A549 (cell line): Measurements from ENCODE around the gene APOBEC3B. TPM values are rescaled to one million over a fixed set of nuclear protein-coding genes. Genes with fewer than 3 reads are reported as not detected.
"Not testable (repeated sequence)": the region's sequence is repeated elsewhere in the genome, so short reads cannot be mapped to it uniquely, and the experiment has no call there.

Source experiments
- ATAC-seq, 2 experiments: fragments of 200-7000 bp in 1 of 2; fragments of >200 bp in 1 of 2; cut with Nextera tagmentation in 1 of 2; cut with Tn5 transposase in 1 of 2; 3 replicates each; pipeline versions ENCODE4 v1.8.0 to v1.9.1; 2018 to 2020; ENCODE audit warnings: mild to moderate bottlenecking in 1 of 2, moderate library complexity in 1 of 2
- CTCF ChIA-PET: fragments of 300-600 bp; sonication (Branson Sonifier 250); formaldehyde crosslinking; extraction: SDS; loops from one replicate; lab custom pipeline; 2021; ENCODE audit warnings: antibody characterized with exemption, inconsistent platforms; lab: Yijun Ruan, JAX
- POLR2A ChIA-PET: fragments of 350-600 bp; formaldehyde crosslinking; extraction: SDS; loops from one replicate; lab custom pipeline; 2021; ENCODE audit warnings: antibody characterized with exemption, inconsistent platforms; lab: Yijun Ruan, JAX
- DNase-seq, 2 experiments: peaks; one replicate each; pipeline versions ENCODE4 v3.0.0 to v3.0.0-alpha.2; 2011 to 2016; ENCODE audit warnings: low read depth in 1 of 2, low spot score in 1 of 2
- FAIRE-seq: peaks from 2 replicates; lab custom pipeline; 2011; peaks lifted over from hg19 to GRCh38; lab: Jason Lieb, UNC
- H3K27ac ChIP-seq, 2 experiments: fragments of >200 bp; sonication (Bioruptor Twin); formaldehyde crosslinking; 3 replicates each; pipeline ENCODE4 v1.5.1; 2016 to 2017
- H3K4me1 ChIP-seq: fragments of >200 bp; sonication (Bioruptor Twin); formaldehyde crosslinking; 3 replicates; pipeline ENCODE4 v1.6.1; 2016
- H3K4me2 ChIP-seq: fragments of >200 bp; sonication (Bioruptor Twin); formaldehyde crosslinking; 3 replicates; pipeline ENCODE4 v1.6.1; 2016
- H3K4me3 ChIP-seq: fragments of >200 bp; sonication (Bioruptor Twin); formaldehyde crosslinking; 3 replicates; pipeline ENCODE4 v1.5.1; 2016
- H3K9me3 ChIP-seq: fragments of >200 bp; sonication (Bioruptor Twin); formaldehyde crosslinking; 3 replicates; pipeline ENCODE4 v1.6.1; 2016
- CHD2 ChIP-seq: fragments of 150-350 bp; IDR thresholded peaks from 2 replicates; pipeline ENCODE4 v1.6.1; 2014; ENCODE audit warnings: low read length; ENCODE audit not compliant: partially characterized antibody
- FOSB ChIP-seq: fragments of 250-450 bp; sonication (Bioruptor Pico); IDR thresholded peaks from 2 replicates; pipeline ENCODE4 v1.5.0; 2020; ENCODE audit warnings: mild to moderate bottlenecking, moderate library complexity
- FOSL2 ChIP-seq, 2 experiments: fragments of 450-650 bp in 1 of 2; fragments of >200 bp in 1 of 2; sonication (Bioruptor Twin) in 1 of 2; formaldehyde crosslinking; IDR thresholded peaks; 2 replicates each; pipeline versions ENCODE4 v1.5.0 to v1.6.1; 2016 to 2020; ENCODE audit warnings: mild to moderate bottlenecking in 1 of 2, moderate library complexity in 1 of 2
- HEYL ChIP-seq: fragments of 250-450 bp; sonication (Bioruptor Pico); IDR thresholded peaks from 2 replicates; pipeline ENCODE4 v1.8.0; 2021; ENCODE audit warnings: mild to moderate bottlenecking, moderate library complexity
- JUNB ChIP-seq: fragments of >200 bp; sonication (Bioruptor Twin); formaldehyde crosslinking; IDR thresholded peaks from 2 replicates; pipeline ENCODE4 v1.6.1; 2016
- MAFK ChIP-seq: fragments of 450-650 bp; IDR thresholded peaks from 2 replicates; pipeline ENCODE4 v1.6.1; 2014; ENCODE audit not compliant: partially characterized antibody
- NPAS2 ChIP-seq: fragments of 250-450 bp; sonication (Bioruptor Pico); IDR thresholded peaks from 2 replicates; pipeline ENCODE4 v1.8.0; 2022; ENCODE audit warnings: mild to moderate bottlenecking, moderate library complexity, borderline replicate concordance
- NR3C1 ChIP-seq: fragments of >200 bp; sonication (Bioruptor Twin); formaldehyde crosslinking; IDR thresholded peaks from 3 replicates; pipeline ENCODE4 v1.6.1; 2017
- PHF8 ChIP-seq: fragments of 200-600 bp; sonication (generic); IDR thresholded peaks from 2 replicates; pipeline ENCODE4 v1.6.1; 2016; ENCODE audit warnings: low read depth, mild to moderate bottlenecking, antibody characterized with exemption, moderate library complexity, borderline replicate concordance
- POLR2A ChIP-seq: IDR thresholded peaks from 2 replicates; pipeline ENCODE4 v1.6.1; 2012; ENCODE audit warnings: mild to moderate bottlenecking, low read length
- RARB ChIP-seq: fragments of 250-450 bp; sonication (Bioruptor Pico); IDR thresholded peaks from 2 replicates; pipeline ENCODE4 v1.8.0; 2021; ENCODE audit warnings: mild to moderate bottlenecking, moderate library complexity
- RCOR1 ChIP-seq: fragments of 150-350 bp; IDR thresholded peaks from 2 replicates; pipeline ENCODE4 v1.6.1; 2014; ENCODE audit warnings: antibody characterized with exemption, low read length, low read depth
- ZNF302 ChIP-seq: fragments of 250-450 bp; sonication (Bioruptor Pico); IDR thresholded peaks from 2 replicates; pipeline ENCODE4 v1.9.0; 2021; ENCODE audit warnings: inconsistent platforms, mild to moderate bottlenecking, moderate library complexity
- WGBS: methylation state at CpG from one replicate; pipeline ENCODE4 v1.1.6; 2017; ENCODE audit errors: missing lambda C conversion rate; 5-methylcytosine and 5-hydroxymethylcytosine counted together
- polyA plus RNA-seq, 4 experiments: library from polyadenylated mRNA; depleted of rRNA in 3 of 4; stranded (reverse); fragments of >200 nt; fragmentation: RNase III in 1 of 4; extraction: RNeasy Plus Mini Kit Qiagen cat#74134 plus additional on column Dnase treatment in 1 of 4; gene quantifications; 2 replicates in 3 of 4; 3 replicates in 1 of 4; pipeline ENCODE4 v1.2.3, GENCODE V29; 2011 to 2017
- TF ChIP-seq, protein P1 (sequence below): fragments of 250-450 bp; sonication (Bioruptor Pico); IDR thresholded peaks from 2 replicates; pipeline ENCODE4 v1.5.0; 2020; ENCODE audit warnings: low read depth, mild to moderate bottlenecking, moderate library complexity
- TF ChIP-seq, protein P2 (sequence below): fragments of 150-350 bp; IDR thresholded peaks from 2 replicates; pipeline ENCODE4 v1.6.1; 2014; ENCODE audit warnings: low read depth, mild to moderate bottlenecking, low read length
- TF ChIP-seq, protein P3 (sequence below): fragments of >200 bp; sonication (Bioruptor Twin); formaldehyde crosslinking; IDR thresholded peaks from 3 replicates; pipeline ENCODE4 v1.6.1; 2016
- TF ChIP-seq, protein P4 (sequence below): IDR thresholded peaks from 2 replicates; pipeline ENCODE4 v1.6.1; 2012; ENCODE audit warnings: low read depth, borderline replicate concordance
- TF ChIP-seq, protein P5 (sequence below): fragments of >200 bp; sonication (Bioruptor Twin); formaldehyde crosslinking; IDR thresholded peaks from 2 replicates; pipeline ENCODE4 v1.6.1; 2016

Gene APOBEC3B
- polyA plus RNA-seq, 2 of the 4 experiments (the other 2 are of a cell fraction) = 16.7 to 19.6 TPM

DNA sequence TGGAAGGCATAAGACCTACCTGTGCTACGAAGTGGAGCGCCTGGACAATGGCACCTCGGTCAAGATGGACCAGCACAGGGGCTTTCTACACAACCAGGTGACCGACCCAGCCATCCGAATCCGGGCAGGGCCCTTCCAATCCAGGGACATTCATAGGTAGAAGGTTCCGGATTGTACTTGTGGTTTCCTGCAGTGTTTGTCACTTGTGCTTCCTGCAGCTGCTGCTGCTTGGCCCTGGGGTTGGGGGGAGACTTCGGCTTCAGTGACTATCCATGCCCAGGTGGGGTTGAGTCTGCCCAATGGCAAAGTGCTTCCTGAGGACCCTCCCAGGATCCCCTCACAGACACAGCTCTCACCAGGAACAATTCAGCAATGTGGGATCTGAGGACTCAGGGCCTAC is 22.6 kb upstream of the APOBEC3B start (continued):
- TF ChIP-seq, protein P1, sequence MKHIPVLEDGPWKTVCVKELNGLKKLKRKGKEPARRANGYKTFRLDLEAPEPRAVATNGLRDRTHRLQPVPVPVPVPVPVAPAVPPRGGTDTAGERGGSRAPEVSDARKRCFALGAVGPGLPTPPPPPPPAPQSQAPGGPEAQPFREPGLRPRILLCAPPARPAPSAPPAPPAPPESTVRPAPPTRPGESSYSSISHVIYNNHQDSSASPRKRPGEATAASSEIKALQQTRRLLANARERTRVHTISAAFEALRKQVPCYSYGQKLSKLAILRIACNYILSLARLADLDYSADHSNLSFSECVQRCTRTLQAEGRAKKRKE (CRISPR knock-in tag) = no peak
- TF ChIP-seq FOSB (CRISPR knock-in tag) (no peak), NPAS2 (CRISPR knock-in tag) (no peak), JUNB (no peak)
- TF ChIP-seq, protein P2, sequence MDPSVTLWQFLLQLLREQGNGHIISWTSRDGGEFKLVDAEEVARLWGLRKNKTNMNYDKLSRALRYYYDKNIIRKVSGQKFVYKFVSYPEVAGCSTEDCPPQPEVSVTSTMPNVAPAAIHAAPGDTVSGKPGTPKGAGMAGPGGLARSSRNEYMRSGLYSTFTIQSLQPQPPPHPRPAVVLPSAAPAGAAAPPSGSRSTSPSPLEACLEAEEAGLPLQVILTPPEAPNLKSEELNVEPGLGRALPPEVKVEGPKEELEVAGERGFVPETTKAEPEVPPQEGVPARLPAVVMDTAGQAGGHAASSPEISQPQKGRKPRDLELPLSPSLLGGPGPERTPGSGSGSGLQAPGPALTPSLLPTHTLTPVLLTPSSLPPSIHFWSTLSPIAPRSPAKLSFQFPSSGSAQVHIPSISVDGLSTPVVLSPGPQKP = no peak

DNA sequence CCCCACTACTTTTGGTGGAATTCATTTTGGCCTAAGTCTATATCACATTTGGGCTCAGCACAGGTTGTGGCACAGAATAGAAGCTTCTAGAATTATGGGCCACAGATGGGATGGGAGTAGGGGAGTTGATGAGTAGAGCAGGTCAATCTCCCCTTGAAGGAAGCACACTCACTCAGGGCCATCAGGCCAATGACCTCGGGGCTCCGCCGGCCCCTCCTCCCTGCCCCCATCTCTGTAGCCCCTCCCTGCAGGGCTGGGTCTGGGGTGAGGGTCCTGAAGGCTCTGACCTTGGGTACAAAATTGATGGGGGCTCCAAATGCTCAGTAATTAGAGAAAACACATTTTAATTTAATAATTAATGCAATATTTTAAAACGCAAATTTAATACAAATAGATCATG is 21.5 kb upstream of the APOBEC3B start:
- H3K4me3 ChIP-seq, DNase-seq, POLR2A ChIA-PET, ATAC-seq, H3K4me2 ChIP-seq, H3K9me3 ChIP-seq, CTCF ChIA-PET, H3K27ac ChIP-seq, FAIRE-seq, H3K4me1 ChIP-seq: not testable (repeated sequence)
- WGBS = 85% methylated on average over 4 of the region's 4 CpGs

DNA sequence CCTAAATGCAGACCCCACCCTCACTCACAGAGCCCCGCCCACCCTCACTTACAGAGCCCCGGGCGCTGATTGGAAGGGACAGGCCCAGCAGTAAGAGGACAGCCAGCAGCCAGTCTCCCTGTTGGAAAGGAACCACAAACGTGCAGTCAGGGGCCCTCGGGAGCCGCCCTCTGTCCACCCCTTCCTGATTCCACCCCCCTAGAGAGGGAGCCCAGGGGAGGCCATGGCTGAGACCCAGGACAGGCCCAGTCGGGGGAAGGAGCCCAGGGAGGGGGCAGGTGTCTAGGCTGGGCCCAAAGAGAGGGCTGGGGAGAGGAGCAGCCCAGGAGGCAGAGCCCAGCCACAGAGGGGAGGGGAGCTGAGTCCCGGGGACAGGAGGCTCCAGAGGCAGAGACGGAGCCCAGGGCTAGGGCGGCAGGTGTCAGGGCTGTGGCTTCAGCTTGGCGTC is 18.8 kb upstream of the APOBEC3B start:
- H3K4me1 ChIP-seq, H3K4me2 ChIP-seq, H3K4me3 ChIP-seq, FAIRE-seq, H3K27ac ChIP-seq, DNase-seq, POLR2A ChIA-PET, H3K9me3 ChIP-seq: not testable (repeated sequence)
- WGBS = 70% methylated on average over 4 of the region's 11 CpGs
- peak in 1 of 2 experiments; percentile 31; a peak in 3 of 6 replicates for ATAC-seq
- CTCF ChIA-PET = interaction anchor here (1.0 kb wide), 1 partner anchor 11 kb away, joined by 3 read pairs; no protein-coding TSS in a partner anchor

DNA sequence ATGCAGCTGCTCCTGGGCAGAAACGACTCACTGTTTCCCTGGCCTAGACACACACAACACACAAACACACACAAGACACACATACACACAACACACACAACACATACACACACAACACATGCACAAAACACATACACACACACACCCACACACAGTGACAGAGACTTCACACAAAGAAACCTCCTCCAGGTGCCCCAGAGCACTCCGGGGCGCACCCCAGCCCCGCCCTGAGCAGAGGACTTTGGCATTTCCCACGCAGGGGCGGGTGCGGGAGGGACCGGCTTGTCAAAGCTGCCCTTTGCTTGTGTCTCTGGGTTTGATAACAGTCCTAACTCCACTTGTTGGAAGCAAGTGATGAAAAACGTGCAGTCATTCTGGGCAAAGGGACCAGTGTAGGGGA is 18.3 kb upstream of the APOBEC3B start:
- 0 out of 3 replicates have a peak, but pooled peaks cover 4% of the 10 kb centered on the region for H3K4me1 ChIP-seq
- peak in 1 of 2 experiments; percentile 32; a peak in 2 of 6 replicates for ATAC-seq
- peak in 1 of 2 experiments; percentile 46 for DNase-seq
- ChIA-PET CTCF (interaction anchor here (0.6 to 1.5 kb wide), 3 partner anchors 10 to 16 kb away, joined by 3 to 4 read pairs (median 4); no protein-coding TSS in a partner anchor), POLR2A (no interaction called here)
- no peaks in the 10 kb centered on the region for H3K9me3 ChIP-seq
- FAIRE-seq = no peak
- H3K27ac ChIP-seq = no peak overlapping the region
- H3K4me2 ChIP-seq = peak overlapping the region; percentile 17; the same call in 1 of the 3 replicates
- TF ChIP-seq HEYL (CRISPR knock-in tag) (no peak), JUNB (no peak), ZNF302 (CRISPR knock-in tag) (no peak), MAFK (no peak), NR3C1 (no peak), CHD2 (no peak), PHF8 (no peak), POLR2A (no peak), RCOR1 (no peak), NPAS2 (CRISPR knock-in tag) (no peak), RARB (no peak), FOSL2 (IDR thresholded peaks at IDR 0.05) (no peak), FOSL2 (CRISPR knock-in tag; IDR thresholded peaks at IDR 0.05) (no peak)
- TF ChIP-seq, protein P3, sequence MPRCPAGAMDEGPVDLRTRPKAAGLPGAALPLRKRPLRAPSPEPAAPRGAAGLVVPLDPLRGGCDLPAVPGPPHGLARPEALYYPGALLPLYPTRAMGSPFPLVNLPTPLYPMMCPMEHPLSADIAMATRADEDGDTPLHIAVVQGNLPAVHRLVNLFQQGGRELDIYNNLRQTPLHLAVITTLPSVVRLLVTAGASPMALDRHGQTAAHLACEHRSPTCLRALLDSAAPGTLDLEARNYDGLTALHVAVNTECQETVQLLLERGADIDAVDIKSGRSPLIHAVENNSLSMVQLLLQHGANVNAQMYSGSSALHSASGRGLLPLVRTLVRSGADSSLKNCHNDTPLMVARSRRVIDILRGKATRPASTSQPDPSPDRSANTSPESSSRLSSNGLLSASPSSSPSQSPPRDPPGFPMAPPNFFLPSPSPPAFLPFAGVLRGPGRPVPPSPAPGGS = no peak
- TF ChIP-seq, protein P4, sequence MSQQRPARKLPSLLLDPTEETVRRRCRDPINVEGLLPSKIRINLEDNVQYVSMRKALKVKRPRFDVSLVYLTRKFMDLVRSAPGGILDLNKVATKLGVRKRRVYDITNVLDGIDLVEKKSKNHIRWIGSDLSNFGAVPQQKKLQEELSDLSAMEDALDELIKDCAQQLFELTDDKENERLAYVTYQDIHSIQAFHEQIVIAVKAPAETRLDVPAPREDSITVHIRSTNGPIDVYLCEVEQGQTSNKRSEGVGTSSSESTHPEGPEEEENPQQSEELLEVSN = no peak
- TF ChIP-seq, protein P5, sequence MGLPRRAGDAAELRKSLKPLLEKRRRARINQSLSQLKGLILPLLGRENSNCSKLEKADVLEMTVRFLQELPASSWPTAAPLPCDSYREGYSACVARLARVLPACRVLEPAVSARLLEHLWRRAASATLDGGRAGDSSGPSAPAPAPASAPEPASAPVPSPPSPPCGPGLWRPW = no peak
- WGBS = 44% methylated on average over 2 of the region's 9 CpGs
- H3K4me3 ChIP-seq = no peak overlapping the region
